Activated naive CD8-positive, alpha-beta T cell treated with anti-CD3 and anti-CD28 coated beads, Interleukin-2, amount 10 ng/mL, durations not matched to agents 7 days and 5 days (primary cell): ENCODE data around the gene AKAP10. TPM values are rescaled to one million over a fixed set of nuclear protein-coding genes. Genes with fewer than 3 reads are reported as not detected.
"Not testable (repeated sequence)": the region's sequence is repeated elsewhere in the genome, so short reads cannot be mapped to it uniquely, and the experiment has no call there.

Source experiments
- ATAC-seq: fragments of 150-1000 bp; cut with Tn5 transposase; one replicate; pipeline ENCODE4 v1.10.0; 2021; ENCODE audit warnings: low read depth, moderate library complexity
- POLR2A ChIA-PET: fragments of 350-600 bp; sonication (Branson Sonifier 250); formaldehyde crosslinking; loops from one replicate; lab custom pipeline; 2021; ENCODE audit warnings: antibody characterized with exemption; lab: Charles Lee
- DNase-seq: peaks from one replicate; pipeline ENCODE4 v3.0.0; 2021
- H3K27ac Mint-ChIP-seq: one replicate; pipeline ENCODE4 v1.8.0; 2022; ENCODE audit warnings: mild to moderate bottlenecking, mixed read lengths
- H3K27me3 Mint-ChIP-seq: one replicate; pipeline ENCODE4 v1.8.0; 2022; ENCODE audit warnings: mild to moderate bottlenecking, moderate library complexity, mixed read lengths
- H3K36me3 Mint-ChIP-seq: one replicate; pipeline ENCODE4 v1.8.0; 2021; ENCODE audit warnings: mild to moderate bottlenecking, mixed read lengths
- H3K4me1 Mint-ChIP-seq: one replicate; pipeline ENCODE4 v1.8.0; 2021; ENCODE audit warnings: mixed read lengths
- H3K4me3 Mint-ChIP-seq: one replicate; pipeline ENCODE4 v1.8.0; 2022; ENCODE audit warnings: mild to moderate bottlenecking, moderate library complexity, mixed read lengths
- H3K9me3 Mint-ChIP-seq: one replicate; pipeline ENCODE4 v1.8.0; 2021; ENCODE audit warnings: mixed read lengths
- total RNA-seq, 2 experiments: library from RNA; stranded (reverse); gene quantifications; one replicate each; pipeline ENCODE4 v1.2.3, GENCODE V29; 2021

AKAP10 gene
- total RNA-seq, 2 experiments from 2014 or later = 48.7 to 55.9 TPM

- peaks cover 6% of the 10 kb centered on the region for H3K4me1 Mint-ChIP-seq
- H3K27ac Mint-ChIP-seq = no peak overlapping the region
- H3K4me3 Mint-ChIP-seq = no peak overlapping the region
- no peaks in the 10 kb centered on the region for H3K36me3 Mint-ChIP-seq
- H3K9me3 Mint-ChIP-seq = no peaks in the 10 kb centered on the region
- POLR2A ChIA-PET = interaction anchor here (1.0 kb wide), 1 partner anchor 18 kb away, joined by 3 read pairs; the partner anchor contains the start of gene AKAP10
- ATAC-seq (no peak), DNase-seq (no peak)
- peaks cover 9% of the 10 kb centered on the region for H3K27me3 Mint-ChIP-seq
Observed at GRCh38 chr17:19996086-19996485, 18.5 kb upstream of the AKAP10 start.

GRCh38 chr17:19992803-19993713 is 15.4 kb upstream of the AKAP10 start:
- H3K27me3 Mint-ChIP-seq = peaks cover 12% of the 10 kb centered on the region
- no peak overlapping the region for H3K4me3 Mint-ChIP-seq
- DNase-seq (peak; percentile 73), ATAC-seq (peak; percentile 96)
- no peaks in the 10 kb centered on the region for H3K9me3 Mint-ChIP-seq
- no peak overlapping the region for H3K27ac Mint-ChIP-seq
- no peaks in the 10 kb centered on the region for H3K36me3 Mint-ChIP-seq
- POLR2A ChIA-PET = interaction anchor here (0.7 to 1.1 kb wide), 2 partner anchors 15 to 17 kb away, joined by 5 to 9 read pairs; partner anchors contain the start of gene AKAP10
- H3K4me1 Mint-ChIP-seq = peaks cover 6% of the 10 kb centered on the region

GRCh38 chr17:19991252-19991885 is 13.7 kb upstream of the AKAP10 start:
- Mint-ChIP-seq H3K9me3 (no peaks in the 10 kb centered on the region), H3K4me1 (peaks cover 5% of the 10 kb centered on the region), H3K4me3 (no peak overlapping the region), H3K27me3 (peaks cover 10% of the 10 kb centered on the region), H3K36me3 (no peaks in the 10 kb centered on the region), H3K27ac (no peak overlapping the region)
- ATAC-seq (no peak), DNase-seq (no peak)
- POLR2A ChIA-PET = no interaction called here

- Mint-ChIP-seq H3K27me3 (peaks cover 8% of the 10 kb centered on the region), H3K36me3 (no peaks in the 10 kb centered on the region), H3K4me3 (no peak overlapping the region), H3K9me3 (no peaks in the 10 kb centered on the region), H3K4me1 (peaks cover 3% of the 10 kb centered on the region), H3K27ac (no peak overlapping the region)
- POLR2A ChIA-PET = no interaction called here
- no peak for DNase-seq
- ATAC-seq = no peak
Observed at GRCh38 chr17:19987897-19988296, 10.3 kb upstream of the AKAP10 start.

GRCh38 chr17:19986941-19987861 is 9.6 kb upstream of the AKAP10 start:
- ATAC-seq (no peak), DNase-seq (no peak)
- H3K4me3 Mint-ChIP-seq = no peak overlapping the region
- peaks cover 3% of the 10 kb centered on the region for H3K4me1 Mint-ChIP-seq
- no peaks in the 10 kb centered on the region for H3K36me3 Mint-ChIP-seq
- peaks cover 6% of the 10 kb centered on the region for H3K27me3 Mint-ChIP-seq
- H3K27ac Mint-ChIP-seq = no peak overlapping the region
- H3K9me3 Mint-ChIP-seq = no peaks in the 10 kb centered on the region
- POLR2A ChIA-PET = no interaction called here

- no peak for DNase-seq
- POLR2A ChIA-PET = no interaction called here
- Mint-ChIP-seq H3K4me3 (no peak overlapping the region), H3K27me3 (no peaks in the 10 kb centered on the region), H3K36me3 (peaks cover 9% of the 10 kb centered on the region), H3K27ac (no peak overlapping the region), H3K4me1 (peaks cover 21% of the 10 kb centered on the region), H3K9me3 (no peaks in the 10 kb centered on the region)
- ATAC-seq = no peak
Observed at GRCh38 chr17:19979917-19980770, 2.5 kb upstream of the AKAP10 start.

GRCh38 chr17:19978805-19979211 is 1.2 kb upstream of the AKAP10 start:
- Mint-ChIP-seq H3K36me3 (peaks cover 10% of the 10 kb centered on the region), H3K9me3 (no peaks in the 10 kb centered on the region), H3K27me3 (no peaks in the 10 kb centered on the region), H3K4me3 (peak overlapping the region; percentile 87), H3K4me1 (peaks cover 21% of the 10 kb centered on the region), H3K27ac (peak overlapping the region; percentile 94)
- no peak for DNase-seq
- POLR2A ChIA-PET = interaction anchor here (1.4 to 1.7 kb wide), 3 partner anchors 14 to 297 kb away, joined by 4 to 9 read pairs (median 5); partner anchors contain the start of gene ULK2
- no peak for ATAC-seq

GRCh38 chr17:19978209-19978802 is 678 bp upstream of the AKAP10 start:
- ATAC-seq (no peak), DNase-seq (no peak)
- peak overlapping the region; percentile 94 for H3K27ac Mint-ChIP-seq
- no peaks in the 10 kb centered on the region for H3K9me3 Mint-ChIP-seq
- peak overlapping the region; percentile 87 for H3K4me3 Mint-ChIP-seq
- peaks cover 26% of the 10 kb centered on the region for H3K4me1 Mint-ChIP-seq
- H3K36me3 Mint-ChIP-seq = peaks cover 14% of the 10 kb centered on the region
- POLR2A ChIA-PET = interaction anchor here (0.5 to 1.7 kb wide), 11 partner anchors 14 to 330 kb away, joined by 3 to 9 read pairs (median 5); partner anchors contain the start of genes ALDH3A2 and ULK2
- no peaks in the 10 kb centered on the region for H3K27me3 Mint-ChIP-seq

GRCh38 chr17:19975601-19976000 is 2.0 kb downstream of the AKAP10 start:
- POLR2A ChIA-PET = interaction anchor here (0.6 kb wide), 1 partner anchor 18 kb away, joined by 9 read pairs; no protein-coding TSS in a partner anchor
- H3K36me3 Mint-ChIP-seq = peaks cover 23% of the 10 kb centered on the region

GRCh38 chr17:19973156-19973555 is 4.5 kb downstream of the AKAP10 start:
- no peak overlapping the region for H3K27ac Mint-ChIP-seq
- H3K4me1 Mint-ChIP-seq = peaks cover 36% of the 10 kb centered on the region
- POLR2A ChIA-PET = no interaction called here
- ATAC-seq = no peak
- no peaks in the 10 kb centered on the region for H3K27me3 Mint-ChIP-seq
- H3K4me3 Mint-ChIP-seq = no peak overlapping the region
- H3K9me3 Mint-ChIP-seq = no peaks in the 10 kb centered on the region
- H3K36me3 Mint-ChIP-seq = peaks cover 38% of the 10 kb centered on the region
- no peak for DNase-seq

More at GRCh38 chr17:19975601-19976000, 2.0 kb downstream of the AKAP10 start:
- H3K9me3 Mint-ChIP-seq = no peaks in the 10 kb centered on the region
- H3K4me1 Mint-ChIP-seq = peaks cover 36% of the 10 kb centered on the region
- no peak for DNase-seq
- no peaks in the 10 kb centered on the region for H3K27me3 Mint-ChIP-seq
- no peak for ATAC-seq
- H3K27ac Mint-ChIP-seq = peak overlapping the region; percentile 14
- peak overlapping the region; percentile 20 for H3K4me3 Mint-ChIP-seq

- H3K4me1 Mint-ChIP-seq = peaks cover 27% of the 10 kb centered on the region
- H3K27me3 Mint-ChIP-seq, H3K27ac Mint-ChIP-seq: not testable (repeated sequence)
Observed at GRCh38 chr17:19962954-19963353, 14.7 kb downstream of the AKAP10 start.

GRCh38 chr17:19958023-19958422 is 19.6 kb downstream of the AKAP10 start:
- peaks cover 21% of the 10 kb centered on the region for H3K4me1 Mint-ChIP-seq
- peaks cover 49% of the 10 kb centered on the region for H3K36me3 Mint-ChIP-seq
- ATAC-seq = no peak

More at GRCh38 chr17:19962954-19963353, 14.7 kb downstream of the AKAP10 start:
- ATAC-seq, H3K9me3 Mint-ChIP-seq, DNase-seq, POLR2A ChIA-PET, H3K4me3 Mint-ChIP-seq: not testable (repeated sequence)
- peaks cover 26% of the 10 kb centered on the region for H3K36me3 Mint-ChIP-seq

More at GRCh38 chr17:19958023-19958422, 19.6 kb downstream of the AKAP10 start:
- DNase-seq = no peak
- Mint-ChIP-seq H3K27me3 (no peaks in the 10 kb centered on the region), H3K27ac (no peak overlapping the region), H3K9me3 (no peaks in the 10 kb centered on the region), H3K4me3 (no peak overlapping the region)
- POLR2A ChIA-PET = no interaction called here
